Activated T-cell treated with anti-CD3 and anti-CD28 coated beads, Interleukin-2, amount 50 U/mL, for 24 hours (primary cell): Measurements from ENCODE around the gene RARRES1.

Experiments
- DNase-seq: peaks from one replicate; pipeline ENCODE4 v3.0.0-alpha.2; 2020
- H3K27ac Mint-ChIP-seq: 2 replicates; pipeline ENCODE4 v1.8.0; 2020; ENCODE audit warnings: mild to moderate bottlenecking, mixed read lengths
- H3K27me3 Mint-ChIP-seq: 2 replicates; pipeline ENCODE4 v1.8.0; 2020; ENCODE audit warnings: mixed read lengths
- H3K36me3 Mint-ChIP-seq: 2 replicates; pipeline ENCODE4 v1.8.0; 2020; ENCODE audit warnings: low read depth, mixed read lengths
- H3K4me1 Mint-ChIP-seq: 2 replicates; pipeline ENCODE4 v1.8.0; 2020; ENCODE audit warnings: low read depth, mixed read lengths
- H3K4me3 Mint-ChIP-seq: 2 replicates; pipeline ENCODE4 v1.8.0; 2020; ENCODE audit warnings: mild to moderate bottlenecking, moderate library complexity, mixed read lengths
- H3K9me3 Mint-ChIP-seq: 2 replicates; pipeline ENCODE4 v1.8.0; 2020; ENCODE audit warnings: mixed read lengths

RARRES1 gene, protein sequence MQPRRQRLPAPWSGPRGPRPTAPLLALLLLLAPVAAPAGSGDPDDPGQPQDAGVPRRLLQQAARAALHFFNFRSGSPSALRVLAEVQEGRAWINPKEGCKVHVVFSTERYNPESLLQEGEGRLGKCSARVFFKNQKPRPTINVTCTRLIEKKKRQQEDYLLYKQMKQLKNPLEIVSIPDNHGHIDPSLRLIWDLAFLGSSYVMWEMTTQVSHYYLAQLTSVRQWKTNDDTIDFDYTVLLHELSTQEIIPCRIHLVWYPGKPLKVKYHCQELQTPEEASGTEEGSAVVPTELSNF

DNA sequence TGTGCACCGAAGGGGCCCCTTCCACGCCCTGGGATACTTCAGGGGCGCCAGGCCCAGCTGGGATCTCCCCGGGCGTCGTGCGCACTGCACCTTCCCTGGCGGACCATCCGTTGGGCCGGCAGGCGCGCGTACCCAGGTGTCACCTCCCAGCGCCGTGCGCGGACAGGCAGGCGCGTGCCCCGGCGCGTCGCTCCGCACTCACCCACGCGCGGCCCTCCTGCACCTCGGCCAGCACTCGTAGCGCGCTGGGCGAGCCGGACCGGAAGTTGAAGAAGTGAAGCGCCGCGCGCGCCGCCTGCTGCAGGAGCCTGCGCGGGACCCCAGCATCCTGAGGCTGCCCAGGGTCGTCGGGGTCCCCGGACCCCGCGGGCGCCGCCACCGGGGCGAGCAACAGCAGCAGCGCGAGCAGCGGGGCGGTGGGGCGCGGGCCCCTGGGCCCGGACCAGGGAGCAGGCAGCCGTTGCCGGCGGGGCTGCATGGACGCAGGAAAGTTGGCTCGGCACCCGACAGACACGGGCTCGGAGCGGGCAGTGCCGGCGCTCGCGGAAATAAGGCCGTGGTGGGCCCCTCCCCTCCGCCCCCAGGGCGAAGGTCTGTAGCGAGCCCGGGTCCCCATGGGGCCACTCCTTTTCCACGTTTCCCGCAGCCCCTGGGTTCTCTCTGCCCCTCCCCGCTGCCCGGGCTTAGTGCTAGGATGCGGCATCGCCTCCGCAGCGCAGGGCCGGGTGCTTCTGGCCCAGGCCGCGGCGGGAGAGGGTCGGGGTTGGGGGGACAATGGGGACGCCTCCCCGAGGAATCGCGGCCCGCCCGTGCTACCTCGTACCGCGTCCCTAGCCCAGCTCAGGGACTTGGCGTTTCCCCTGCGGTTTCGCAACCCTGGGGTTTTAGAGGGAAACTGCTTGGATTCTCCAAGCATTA, at the start of gene RARRES1:
Gene RARRES1, minus strand, starts transcription at position 520 of the 918 bp plus-strand sequence. Its CDS starts 42 bp downstream, at position 478.
- peak; percentile 48 for DNase-seq
- Mint-ChIP-seq H3K9me3 (peaks cover 11% of the 10 kb centered on the region), H3K27ac (no peak within 1 kb of the TSS), H3K27me3 (peaks cover 11% of the 10 kb centered on the region), H3K36me3 (no peaks in the 10 kb centered on the region), H3K4me3 (peak within 1 kb of the TSS; percentile 56), H3K4me1 (peaks cover 19% of the 10 kb centered on the region)

DNA sequence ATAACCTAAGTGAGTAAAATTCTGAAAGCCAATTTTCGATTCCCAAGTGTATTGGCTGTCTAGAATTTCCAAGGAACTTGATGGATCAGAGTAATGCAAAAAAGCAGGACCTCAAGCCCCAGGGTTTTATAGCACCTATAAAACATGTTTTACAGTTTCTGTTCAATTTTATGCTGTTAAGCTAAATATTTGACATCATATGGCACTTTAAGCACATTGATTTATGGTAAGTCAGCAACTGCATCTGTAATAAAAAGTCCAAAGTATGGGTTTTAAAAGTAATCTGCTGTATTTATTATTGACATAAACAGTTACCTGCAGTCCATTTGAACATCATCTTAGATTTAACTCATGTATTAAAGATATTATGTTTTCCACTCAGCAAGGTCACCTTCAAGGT, 49.6 kb upstream of the RARRES1 start:
- no peaks in the 10 kb centered on the region for H3K36me3 Mint-ChIP-seq
- no peak for DNase-seq
- no peaks in the 10 kb centered on the region for H3K4me1 Mint-ChIP-seq
- no peaks in the 10 kb centered on the region for H3K27me3 Mint-ChIP-seq
- H3K4me3 Mint-ChIP-seq = no peak overlapping the region
- no peak overlapping the region for H3K27ac Mint-ChIP-seq
- no peaks in the 10 kb centered on the region for H3K9me3 Mint-ChIP-seq

DNA sequence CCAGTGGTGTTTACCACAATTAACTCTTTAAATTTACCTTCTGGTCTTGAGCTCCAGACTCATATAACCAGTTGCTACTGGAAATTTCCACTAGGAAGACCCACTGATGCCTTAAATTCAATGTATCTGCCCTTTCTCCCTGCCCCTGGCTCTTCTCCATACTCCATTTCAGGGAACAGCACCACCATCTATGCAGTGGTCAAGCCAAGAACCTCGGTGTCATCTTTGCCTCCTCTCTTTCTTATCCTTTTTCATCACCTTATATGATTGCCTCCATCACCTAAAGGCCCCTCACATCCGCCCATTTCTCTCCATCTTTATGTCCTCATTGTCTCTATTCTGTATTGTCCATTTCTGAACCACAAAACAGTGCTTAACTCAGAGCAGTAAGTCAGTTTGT, 48.9 kb upstream of the RARRES1 start:
- Mint-ChIP-seq H3K27me3 (no peaks in the 10 kb centered on the region), H3K36me3 (no peaks in the 10 kb centered on the region), H3K4me1 (no peaks in the 10 kb centered on the region), H3K9me3 (no peaks in the 10 kb centered on the region), H3K4me3 (no peak overlapping the region), H3K27ac (no peak overlapping the region)
- DNase-seq = no peak

DNA sequence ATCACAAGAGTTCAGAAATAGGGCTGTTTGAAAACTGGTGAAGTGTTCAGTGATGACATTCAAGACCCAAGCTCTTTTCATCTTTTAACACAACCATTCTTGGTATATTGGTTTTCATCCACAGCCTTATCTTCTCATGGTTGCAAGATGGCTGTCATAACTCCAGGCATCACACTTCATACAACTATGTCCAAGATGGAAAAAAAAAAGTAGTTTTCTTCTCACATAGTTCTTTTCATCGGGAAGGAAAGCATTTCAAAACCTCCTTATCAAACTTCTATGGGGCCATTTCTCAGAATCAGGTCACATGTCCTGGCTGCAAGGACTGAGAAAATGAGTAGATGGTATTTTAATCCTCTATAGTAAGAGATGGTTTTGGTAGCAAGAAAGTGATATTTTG, 48.5 kb upstream of the RARRES1 start:
- DNase-seq = no peak
- H3K4me3 Mint-ChIP-seq = no peak overlapping the region
- no peak overlapping the region for H3K27ac Mint-ChIP-seq
- no peaks in the 10 kb centered on the region for H3K36me3 Mint-ChIP-seq
- no peaks in the 10 kb centered on the region for H3K4me1 Mint-ChIP-seq
- no peaks in the 10 kb centered on the region for H3K27me3 Mint-ChIP-seq
- H3K9me3 Mint-ChIP-seq = no peaks in the 10 kb centered on the region

DNA sequence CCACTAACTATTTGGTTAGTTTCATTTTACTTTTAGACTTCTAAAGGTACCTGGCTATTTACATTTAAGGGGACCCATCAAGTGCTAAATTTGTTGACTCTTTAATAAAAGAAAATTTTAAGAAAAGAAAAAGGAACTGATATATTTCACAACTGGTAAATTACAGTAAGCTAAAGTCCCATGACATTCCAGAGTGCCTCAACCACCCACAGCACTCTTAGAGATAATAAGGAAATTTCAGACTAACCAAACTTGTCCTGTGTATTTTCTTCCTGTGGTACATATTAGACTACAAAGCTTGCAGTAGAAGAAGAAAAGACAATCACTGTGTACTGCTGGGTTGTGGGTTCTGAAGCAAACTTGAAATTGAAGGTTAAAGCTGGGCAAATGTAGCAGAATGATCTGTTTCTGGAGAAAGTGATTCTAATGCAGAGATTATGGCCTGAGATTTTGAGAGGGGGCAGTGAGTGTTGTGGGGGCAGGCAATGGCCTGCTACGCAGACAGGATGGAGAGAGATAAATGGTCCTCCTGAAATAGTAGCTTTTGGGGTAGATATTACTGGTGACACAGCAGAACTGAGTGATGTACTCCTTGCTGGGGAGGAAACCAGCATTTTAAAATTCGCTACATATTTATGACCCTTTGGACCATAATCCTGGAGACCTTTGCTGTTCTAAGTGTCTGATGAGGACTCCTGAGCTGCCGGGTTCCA, 45.1 kb upstream of the RARRES1 start:
- DNase-seq = no peak
- no peaks in the 10 kb centered on the region for H3K27me3 Mint-ChIP-seq
- no peaks in the 10 kb centered on the region for H3K9me3 Mint-ChIP-seq
- H3K36me3 Mint-ChIP-seq = no peaks in the 10 kb centered on the region
- no peak overlapping the region for H3K4me3 Mint-ChIP-seq
- H3K27ac Mint-ChIP-seq = no peak overlapping the region
- H3K4me1 Mint-ChIP-seq = peaks cover 1% of the 10 kb centered on the region

DNA sequence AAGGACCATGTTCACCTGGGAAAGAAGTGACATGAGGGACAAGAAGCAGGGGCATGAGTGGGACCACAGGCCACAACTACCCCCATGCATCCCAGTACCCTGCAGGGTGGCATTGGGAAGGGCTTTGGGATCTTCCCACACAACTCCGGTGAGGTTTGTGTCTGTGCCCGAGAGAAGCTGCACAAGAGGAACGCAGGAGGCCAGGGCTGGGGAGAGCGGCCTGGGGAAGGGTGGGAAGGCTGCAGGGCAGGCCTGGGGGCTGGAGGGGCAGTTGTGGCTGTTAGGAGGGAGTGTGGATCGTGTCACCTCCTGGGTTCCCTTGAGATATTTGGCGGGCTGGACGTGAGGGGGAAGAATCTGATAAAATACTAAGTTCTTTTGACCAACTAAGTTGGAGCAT, 44.3 kb upstream of the RARRES1 start:
- Mint-ChIP-seq H3K27me3 (no peaks in the 10 kb centered on the region), H3K9me3 (no peaks in the 10 kb centered on the region), H3K4me3 (no peak overlapping the region), H3K4me1 (peaks cover 1% of the 10 kb centered on the region), H3K36me3 (no peaks in the 10 kb centered on the region), H3K27ac (no peak overlapping the region)
- no peak for DNase-seq

DNA sequence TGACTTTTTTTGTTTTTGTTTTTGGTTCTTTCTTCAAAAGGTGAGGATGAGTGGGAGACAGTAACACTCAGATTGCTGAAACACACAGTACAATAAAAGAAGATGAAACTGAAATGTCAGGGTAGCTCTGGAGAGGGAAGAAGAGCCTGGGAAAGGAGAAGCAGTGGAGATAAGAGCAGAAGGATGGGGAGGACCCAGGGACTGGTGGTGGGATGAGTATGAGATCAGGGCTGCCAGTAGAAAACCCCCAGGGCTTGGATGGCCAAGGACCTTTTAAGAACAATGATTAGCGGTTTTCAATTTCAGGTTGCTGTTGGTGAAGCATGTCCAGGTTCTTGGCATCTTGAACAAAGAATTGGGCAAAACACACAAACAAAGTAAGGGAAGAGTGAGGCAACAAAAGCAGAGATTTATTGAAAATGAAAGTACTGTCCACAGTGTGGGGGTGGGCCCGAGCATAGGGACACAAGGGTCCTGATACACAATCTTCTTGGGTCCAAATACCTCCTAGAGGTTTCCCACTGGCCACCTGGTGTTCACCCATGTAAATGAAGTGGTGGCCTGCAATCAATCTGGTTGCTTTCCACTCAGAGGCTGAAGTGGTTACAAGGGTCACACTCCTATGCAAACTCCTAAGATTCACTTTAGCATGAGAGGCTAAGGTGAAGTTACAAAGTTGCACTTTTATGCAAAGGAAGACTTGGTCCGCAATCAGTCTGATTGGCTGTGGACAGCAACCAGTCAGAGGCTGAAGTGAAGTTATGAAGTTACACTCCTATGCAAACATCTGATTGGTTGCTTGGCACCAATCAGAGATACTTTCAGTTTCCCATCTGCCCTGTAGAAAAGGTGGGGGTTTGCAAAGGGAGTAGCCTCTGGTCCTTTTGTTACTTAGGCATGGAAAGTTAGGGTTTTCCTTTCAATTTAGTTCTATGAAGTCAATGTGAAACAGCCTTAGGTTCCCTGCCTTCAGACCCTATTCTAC, 43.5 kb upstream of the RARRES1 start:
- no peaks in the 10 kb centered on the region for H3K36me3 Mint-ChIP-seq
- H3K4me1 Mint-ChIP-seq = peaks cover 1% of the 10 kb centered on the region
- H3K27ac Mint-ChIP-seq = no peak overlapping the region

DNA sequence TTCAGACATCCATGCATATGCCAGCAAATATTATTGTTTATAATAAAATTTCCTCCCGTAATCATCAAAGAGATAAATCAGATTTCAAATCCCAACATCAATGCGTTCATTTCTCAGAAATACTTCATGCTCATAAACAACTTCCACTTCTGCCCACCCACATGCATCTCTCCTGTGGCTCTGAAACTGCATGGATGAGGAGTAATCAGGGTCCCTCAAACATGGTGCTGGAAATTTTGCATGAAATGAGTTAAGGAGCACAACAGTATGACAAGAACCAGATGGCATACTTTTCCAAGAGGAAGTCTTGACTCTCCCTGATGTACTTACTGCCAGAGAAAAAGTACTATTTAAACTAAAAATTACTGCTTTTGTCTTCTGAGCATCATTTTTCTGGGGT, 42.7 kb upstream of the RARRES1 start:
- no peak overlapping the region for H3K4me3 Mint-ChIP-seq
- no peaks in the 10 kb centered on the region for H3K9me3 Mint-ChIP-seq
- H3K4me1 Mint-ChIP-seq = peaks cover 1% of the 10 kb centered on the region
- no peaks in the 10 kb centered on the region for H3K36me3 Mint-ChIP-seq
- no peak overlapping the region for H3K27ac Mint-ChIP-seq
- DNase-seq = no peak
- H3K27me3 Mint-ChIP-seq = no peaks in the 10 kb centered on the region

More for the DNA sequence above, 43.5 kb upstream of the RARRES1 start:
- H3K4me3 Mint-ChIP-seq = no peak overlapping the region
- no peaks in the 10 kb centered on the region for H3K9me3 Mint-ChIP-seq
- H3K27me3 Mint-ChIP-seq = no peaks in the 10 kb centered on the region
- DNase-seq = no peak

DNA sequence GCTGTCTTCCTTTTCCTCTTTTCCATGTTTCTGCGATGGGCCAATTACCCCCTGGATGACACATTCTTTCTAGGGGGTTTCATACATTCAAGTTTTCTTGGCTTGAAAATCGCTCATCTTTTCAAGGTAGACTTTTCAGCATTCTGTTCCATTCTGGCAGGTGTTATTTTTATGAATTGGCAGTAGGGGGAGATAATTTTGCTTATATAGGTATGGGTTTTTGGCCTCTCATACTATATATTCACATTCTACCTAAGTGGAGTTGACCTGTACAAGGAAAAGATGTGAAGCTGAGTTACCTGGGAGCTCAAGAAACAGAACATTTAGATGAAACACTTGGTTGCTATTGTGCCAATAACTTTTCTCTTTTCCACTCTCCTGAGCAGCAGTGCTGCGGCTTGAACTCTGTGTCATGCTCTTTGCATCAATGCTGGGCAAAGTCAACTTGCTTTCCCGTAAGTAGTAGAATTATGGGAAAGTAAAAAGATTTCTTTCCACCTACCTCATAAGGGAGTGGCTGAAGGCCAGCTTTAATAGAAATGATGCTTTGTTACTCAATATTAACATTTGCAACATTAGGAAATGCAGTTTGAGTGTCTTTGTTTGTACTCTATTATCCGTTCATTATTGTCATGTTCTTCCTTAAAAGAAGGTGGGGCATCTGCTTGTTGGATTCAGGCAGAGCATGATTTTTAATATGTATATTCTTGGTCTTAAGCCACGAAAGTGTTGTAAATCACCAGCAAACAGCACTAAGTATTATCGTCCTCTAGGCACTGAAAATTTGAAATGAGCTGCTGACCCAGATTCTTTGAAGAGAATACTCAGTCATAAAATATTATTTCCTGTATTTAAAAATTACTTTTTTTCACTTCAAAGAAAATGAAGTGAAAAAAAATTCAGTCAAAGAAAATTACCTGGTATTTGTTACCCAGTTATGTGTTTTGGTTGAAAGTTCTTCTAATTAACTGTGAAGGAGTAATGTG, 41.9 kb upstream of the RARRES1 start:
- Mint-ChIP-seq H3K9me3 (no peaks in the 10 kb centered on the region), H3K27ac (no peak overlapping the region), H3K4me3 (no peak overlapping the region), H3K27me3 (no peaks in the 10 kb centered on the region), H3K4me1 (peaks cover 1% of the 10 kb centered on the region), H3K36me3 (no peaks in the 10 kb centered on the region)
- no peak for DNase-seq

DNA sequence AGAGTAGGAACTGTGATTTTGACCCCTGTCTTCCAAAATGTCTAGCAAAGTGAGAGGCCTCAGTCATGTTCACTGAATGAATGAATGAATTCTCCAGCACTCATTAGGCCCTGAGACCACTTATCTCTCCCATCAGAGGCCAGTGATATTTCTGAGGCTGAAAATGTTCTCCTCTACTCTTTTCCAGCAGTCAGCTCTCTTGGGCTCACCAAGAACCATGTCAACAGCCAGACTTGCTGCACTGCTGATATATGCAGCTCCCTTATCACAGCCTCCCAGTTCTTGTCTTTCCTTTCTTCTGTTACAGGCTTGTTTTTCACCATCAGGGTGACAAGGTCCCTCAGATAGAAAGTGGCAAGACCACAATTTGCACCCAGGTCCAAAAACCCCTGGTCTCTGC, 40.9 kb upstream of the RARRES1 start:
- Mint-ChIP-seq H3K27ac (no peak overlapping the region), H3K4me3 (no peak overlapping the region), H3K36me3 (no peaks in the 10 kb centered on the region), H3K9me3 (no peaks in the 10 kb centered on the region), H3K4me1 (peaks cover 1% of the 10 kb centered on the region), H3K27me3 (no peaks in the 10 kb centered on the region)
- DNase-seq = no peak

DNA sequence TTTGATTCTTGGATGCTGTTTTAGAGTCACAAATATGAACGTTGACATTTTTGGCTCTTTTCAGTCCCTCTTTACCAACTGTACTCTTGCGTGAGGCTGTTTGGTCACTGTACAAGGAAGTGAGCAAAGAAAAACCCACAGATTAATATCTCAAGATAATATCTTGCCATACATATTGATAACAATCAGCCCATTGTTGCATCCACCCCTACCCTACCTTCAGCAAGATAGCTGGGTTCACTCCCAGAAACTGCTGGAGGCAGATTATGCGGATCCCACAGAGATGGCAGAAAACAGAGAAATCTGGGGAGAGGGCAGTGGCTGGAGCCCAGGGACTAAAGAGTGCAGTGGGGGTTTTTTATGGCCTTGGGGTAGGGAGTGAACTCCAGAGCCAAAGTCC, 39.7 kb upstream of the RARRES1 start:
- Mint-ChIP-seq H3K27me3 (no peaks in the 10 kb centered on the region), H3K27ac (no peak overlapping the region), H3K36me3 (no peaks in the 10 kb centered on the region), H3K4me1 (peaks cover 1% of the 10 kb centered on the region), H3K4me3 (no peak overlapping the region), H3K9me3 (no peaks in the 10 kb centered on the region)
- no peak for DNase-seq

DNA sequence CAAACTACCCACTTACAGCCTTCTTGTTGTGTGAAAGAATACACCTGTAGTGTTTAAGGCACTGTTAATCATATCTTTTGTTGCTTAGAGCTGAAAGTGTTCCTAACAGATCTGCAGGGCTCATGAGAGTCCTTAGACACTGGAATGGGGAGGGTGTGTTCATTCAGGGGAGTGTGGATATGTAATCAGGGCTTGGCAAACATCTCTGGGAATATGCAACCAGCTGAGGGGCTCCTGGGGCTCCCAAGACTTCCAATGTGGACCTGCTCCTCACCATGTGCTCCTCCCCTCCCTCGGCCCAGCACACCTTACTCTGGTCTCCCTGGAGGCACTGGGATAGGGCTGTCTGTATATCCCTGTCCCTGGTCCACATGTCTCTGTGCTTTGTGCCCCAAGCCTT, 39.3 kb upstream of the RARRES1 start:
- Mint-ChIP-seq H3K27ac (no peak overlapping the region), H3K4me1 (peaks cover 1% of the 10 kb centered on the region), H3K27me3 (no peaks in the 10 kb centered on the region), H3K36me3 (no peaks in the 10 kb centered on the region), H3K9me3 (no peaks in the 10 kb centered on the region), H3K4me3 (no peak overlapping the region)
- DNase-seq = no peak

DNA sequence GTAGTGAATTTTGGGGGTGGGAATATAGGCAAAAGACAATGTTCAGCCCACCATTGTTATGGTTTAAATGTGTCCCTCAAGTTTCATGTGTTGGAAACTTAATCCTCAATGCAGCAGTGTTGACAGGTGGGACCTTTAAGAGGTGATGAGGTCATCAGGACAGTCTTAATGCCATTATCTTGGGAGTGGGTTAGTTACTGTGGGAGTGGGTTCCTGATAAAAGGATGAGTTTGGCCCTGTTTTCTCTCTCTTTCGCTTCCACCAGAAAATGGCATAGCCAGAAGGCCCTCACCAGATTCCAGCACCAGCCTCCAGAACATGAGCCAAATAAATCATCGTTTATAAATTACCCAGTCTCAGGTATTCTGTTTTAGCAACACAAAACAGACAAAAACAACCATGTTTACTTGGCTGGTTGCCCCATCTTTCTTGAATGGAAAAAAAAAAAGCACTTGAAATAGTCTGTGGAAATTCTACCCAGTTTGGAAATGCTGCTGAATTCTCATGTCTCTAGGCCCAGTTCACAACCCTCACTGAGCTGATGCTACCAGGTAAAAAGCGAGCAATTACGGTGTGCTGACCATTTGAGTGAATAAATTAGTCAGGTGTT, 38.6 kb upstream of the RARRES1 start:
- Mint-ChIP-seq H3K27me3 (no peaks in the 10 kb centered on the region), H3K9me3 (no peaks in the 10 kb centered on the region), H3K4me1 (peaks cover 1% of the 10 kb centered on the region)

More for the DNA sequence above, 38.6 kb upstream of the RARRES1 start:
- Mint-ChIP-seq H3K36me3 (no peaks in the 10 kb centered on the region), H3K4me3 (no peak overlapping the region), H3K27ac (no peak overlapping the region)
- no peak for DNase-seq
